ENCODE data around the gene ARMC2. TPM values are rescaled to one million over a fixed set of nuclear protein-coding genes. Genes with fewer than 3 reads are reported as not detected.

Gene ARMC2
- total RNA-seq, 2 experiments from 2014 or later = 12.2 to 13.6 TPM

GRCh38 chr6:108838101-108838717 is 10.0 kb upstream of the ARMC2 start:
- peak overlapping the region; percentile 55 for H3K27ac Mint-ChIP-seq
- H3K4me3 Mint-ChIP-seq = no peak overlapping the region
- H3K9me3 Mint-ChIP-seq = no peaks in the 10 kb centered on the region
- CTCF ChIA-PET = interaction anchor here (0.7 to 3.6 kb wide), 7 partner anchors 9 to 296 kb away, joined by 3 to 19 read pairs (median 4); partner anchors contain the start of gene ARMC2
- DNase-seq = no peak
- peaks cover 44% of the 10 kb centered on the region for H3K4me1 Mint-ChIP-seq
- POLR2A ChIA-PET = interaction anchor here (0.6 to 2.1 kb wide), 5 partner anchors 9 to 233 kb away, joined by 3 to 9 read pairs (median 4); partner anchors contain the start of gene ARMC2
- H3K36me3 Mint-ChIP-seq (ENCODE audit: low read depth) = no peaks in the 10 kb centered on the region
- H3K27me3 Mint-ChIP-seq = peaks cover 2% of the 10 kb centered on the region

- H3K27ac Mint-ChIP-seq = no peak overlapping the region
- peaks cover 44% of the 10 kb centered on the region for H3K4me1 Mint-ChIP-seq
- H3K27me3 Mint-ChIP-seq = peaks cover 2% of the 10 kb centered on the region
- H3K9me3 Mint-ChIP-seq = no peaks in the 10 kb centered on the region
- ChIA-PET CTCF (interaction anchor here (0.9 to 3.6 kb wide), 4 partner anchors 8 to 544 kb away, joined by 3 to 15 read pairs (median 3); partner anchors contain the start of gene ARMC2), POLR2A (interaction anchor here (0.7 to 1.1 kb wide), 3 partner anchors 9 to 297 kb away, joined by 3 read pairs; partner anchors contain the start of gene ARMC2)
- H3K36me3 Mint-ChIP-seq (ENCODE audit: low read depth) = no peaks in the 10 kb centered on the region
- H3K4me3 Mint-ChIP-seq = no peak overlapping the region
- no peak for DNase-seq
Observed at GRCh38 chr6:108839083-108839642, 9.1 kb upstream of the ARMC2 start.

- Mint-ChIP-seq H3K27ac (no peak overlapping the region), H3K36me3 (ENCODE audit: low read depth) (no peaks in the 10 kb centered on the region), H3K9me3 (no peaks in the 10 kb centered on the region), H3K4me1 (peaks cover 35% of the 10 kb centered on the region), H3K27me3 (no peaks in the 10 kb centered on the region), H3K4me3 (no peak overlapping the region)
- DNase-seq = no peak
- ChIA-PET CTCF (no interaction called here), POLR2A (no interaction called here)
Observed at GRCh38 chr6:108840919-108841318, 7.3 kb upstream of the ARMC2 start.

DNA sequence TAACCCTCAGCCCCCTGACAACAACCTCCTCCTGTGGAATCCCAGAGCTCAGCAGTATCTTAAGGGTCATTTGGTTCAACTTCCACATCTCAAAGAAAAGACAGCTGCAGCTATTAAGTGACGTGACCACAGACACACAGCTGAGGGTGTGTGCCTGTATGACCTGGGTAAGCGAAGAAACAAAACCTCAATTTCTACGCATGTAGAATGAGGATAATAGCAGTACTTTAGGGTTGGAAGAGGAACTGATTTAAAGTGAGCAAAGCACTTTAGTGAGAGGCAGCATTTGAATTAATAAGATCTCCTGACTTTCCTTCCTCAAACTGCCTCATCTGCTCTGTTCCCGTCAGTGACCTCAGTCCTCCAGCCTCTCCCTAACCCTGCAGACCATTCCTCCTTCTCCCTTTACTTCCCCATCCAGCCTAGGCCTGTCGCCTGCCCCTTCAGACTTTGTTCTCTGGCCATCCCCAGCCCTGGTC is 6.8 kb upstream of the ARMC2 start:
- Mint-ChIP-seq H3K4me3 (no peak overlapping the region), H3K27ac (no peak overlapping the region), H3K27me3 (no peaks in the 10 kb centered on the region), H3K9me3 (no peaks in the 10 kb centered on the region), H3K4me1 (peaks cover 30% of the 10 kb centered on the region), H3K36me3 (ENCODE audit: low read depth) (no peaks in the 10 kb centered on the region)
- CTCF ChIA-PET = no interaction called here
- no peak for DNase-seq
- POLR2A ChIA-PET = no interaction called here

DNA sequence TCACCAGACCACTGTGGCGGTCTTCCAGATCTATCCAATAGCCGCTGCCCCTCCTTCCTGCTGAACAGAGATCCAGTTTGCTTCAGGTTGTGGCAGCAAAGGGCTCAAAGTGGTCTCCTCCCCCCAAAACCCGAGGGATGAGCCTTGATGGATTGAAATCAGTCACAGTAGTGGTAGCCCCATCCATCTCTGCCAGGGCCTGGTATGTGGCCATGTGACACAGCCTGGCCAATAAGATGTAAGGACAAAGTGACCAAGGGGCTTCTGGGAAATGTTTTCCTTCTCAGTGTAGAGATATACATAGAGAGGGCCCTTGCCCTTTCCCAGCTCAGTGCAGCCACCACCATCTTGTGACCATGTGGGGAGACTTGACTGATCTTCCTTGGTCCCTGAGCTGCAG is 4.1 kb upstream of the ARMC2 start:
- DNase-seq = no peak
- Mint-ChIP-seq H3K4me3 (no peak overlapping the region), H3K4me1 (peaks cover 20% of the 10 kb centered on the region), H3K9me3 (no peaks in the 10 kb centered on the region), H3K27ac (no peak overlapping the region), H3K27me3 (no peaks in the 10 kb centered on the region), H3K36me3 (ENCODE audit: low read depth) (no peaks in the 10 kb centered on the region)
- ChIA-PET CTCF (interaction anchor here (1.1 kb wide), 1 partner anchor 31 kb away, joined by 4 read pairs; no protein-coding TSS in a partner anchor), POLR2A (interaction anchor here (1.1 to 1.6 kb wide), 2 partner anchors 46 to 251 kb away, joined by 3 to 4 read pairs; partner anchors contain the start of genes CEP57L1 and SESN1)

GRCh38 chr6:108845145-108845544 is 3.1 kb upstream of the ARMC2 start:
- no peaks in the 10 kb centered on the region for H3K9me3 Mint-ChIP-seq
- H3K27me3 Mint-ChIP-seq = no peaks in the 10 kb centered on the region
- no peak for DNase-seq
- POLR2A ChIA-PET = interaction anchor here (1.2 to 1.6 kb wide), 2 partner anchors 29 to 250 kb away, joined by 3 to 4 read pairs; partner anchors contain the start of genes CEP57L1 and SESN1
- CTCF ChIA-PET = interaction anchor here (0.7 to 2.2 kb wide), 4 partner anchors 12 to 48 kb away, joined by 3 to 10 read pairs (median 4); no protein-coding TSS in a partner anchor
- no peaks in the 10 kb centered on the region for H3K36me3 Mint-ChIP-seq (ENCODE audit: low read depth)
- no peak overlapping the region for H3K4me3 Mint-ChIP-seq
- no peak overlapping the region for H3K27ac Mint-ChIP-seq
- H3K4me1 Mint-ChIP-seq = peaks cover 22% of the 10 kb centered on the region

DNA sequence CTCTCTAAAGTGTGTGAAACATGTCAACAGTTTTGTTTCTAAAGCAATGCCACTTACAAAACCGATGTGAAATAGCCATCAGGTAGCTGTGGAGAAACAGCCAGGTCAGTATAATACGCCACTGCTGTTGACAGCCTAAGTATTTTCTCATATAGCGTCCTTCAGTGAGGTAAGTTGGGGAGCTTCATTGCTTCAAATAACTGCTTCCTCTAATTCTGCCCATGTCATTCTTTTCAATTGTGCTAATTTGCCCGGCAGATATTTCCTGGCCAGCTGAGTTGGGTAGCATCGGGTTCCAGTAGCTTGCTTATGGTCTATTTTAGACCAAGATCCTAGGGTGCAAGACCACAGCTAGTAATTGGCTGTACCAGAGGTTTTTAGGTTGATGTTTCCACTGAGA is 2.1 kb upstream of the ARMC2 start:
- H3K9me3 Mint-ChIP-seq = no peaks in the 10 kb centered on the region
- POLR2A ChIA-PET = interaction anchor here (1.1 to 1.2 kb wide), 3 partner anchors 11 to 95 kb away, joined by 3 read pairs; no protein-coding TSS in a partner anchor

DNA sequence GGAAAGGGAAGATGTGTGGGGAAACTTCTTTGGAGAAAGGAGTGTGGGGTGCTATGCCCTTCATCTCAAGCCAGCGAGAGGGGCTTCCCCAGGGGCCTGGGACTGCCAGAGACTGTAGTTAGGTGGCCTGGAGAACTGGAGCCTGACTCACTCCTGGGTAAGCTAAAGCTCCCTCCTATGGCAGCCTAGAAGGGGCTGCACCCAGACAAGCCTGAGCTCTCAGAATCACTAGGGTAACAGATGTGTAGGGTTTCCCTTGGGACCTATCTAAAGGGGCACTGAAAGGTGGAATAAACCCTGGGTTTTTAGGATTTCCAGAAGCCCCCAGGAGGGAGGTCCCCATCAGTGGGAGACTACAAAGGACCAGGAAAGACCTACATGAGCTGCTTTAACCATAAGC is 1.6 kb upstream of the ARMC2 start:
- Mint-ChIP-seq H3K36me3 (ENCODE audit: low read depth) (peaks cover 5% of the 10 kb centered on the region), H3K4me3 (no peak overlapping the region), H3K27ac (no peak overlapping the region), H3K27me3 (no peaks in the 10 kb centered on the region), H3K4me1 (peaks cover 34% of the 10 kb centered on the region), H3K9me3 (no peaks in the 10 kb centered on the region)
- no peak for DNase-seq
- CTCF ChIA-PET = interaction anchor here (0.7 to 2.2 kb wide), 6 partner anchors 9 to 227 kb away, joined by 3 to 15 read pairs (median 6); no protein-coding TSS in a partner anchor
- POLR2A ChIA-PET = interaction anchor here (1.1 to 1.8 kb wide), 4 partner anchors 9 to 95 kb away, joined by 3 to 9 read pairs (median 3); no protein-coding TSS in a partner anchor

More for the DNA sequence above, 2.1 kb upstream of the ARMC2 start:
- Mint-ChIP-seq H3K4me3 (no peak overlapping the region), H3K36me3 (ENCODE audit: low read depth) (peaks cover 3% of the 10 kb centered on the region), H3K27me3 (no peaks in the 10 kb centered on the region), H3K4me1 (peaks cover 31% of the 10 kb centered on the region), H3K27ac (no peak overlapping the region)
- CTCF ChIA-PET = interaction anchor here (0.9 to 2.2 kb wide), 4 partner anchors 11 to 227 kb away, joined by 3 to 10 read pairs (median 6); no protein-coding TSS in a partner anchor
- DNase-seq = no peak

- H3K4me3 Mint-ChIP-seq = peak overlapping the region; percentile 77
- ChIA-PET CTCF (interaction anchor here (0.8 to 2.2 kb wide), 14 partner anchors 10 to 306 kb away, joined by 3 to 15 read pairs (median 3); partner anchors contain the start of gene CEP57L1), POLR2A (interaction anchor here (0.7 to 2.4 kb wide), 23 partner anchors 9 to 552 kb away, joined by 3 to 20 read pairs (median 4); partner anchors contain the start of genes AFG1L, CD164, CEP57L1 and SESN1)
- H3K27me3 Mint-ChIP-seq = no peaks in the 10 kb centered on the region
- H3K9me3 Mint-ChIP-seq = no peaks in the 10 kb centered on the region
- peak overlapping the region; percentile 70 for H3K27ac Mint-ChIP-seq
- H3K36me3 Mint-ChIP-seq (ENCODE audit: low read depth) = peaks cover 5% of the 10 kb centered on the region
- no peak for DNase-seq
- peaks cover 34% of the 10 kb centered on the region for H3K4me1 Mint-ChIP-seq
Observed at GRCh38 chr6:108847738-108848115, 495 bp upstream of the ARMC2 start.

DNA sequence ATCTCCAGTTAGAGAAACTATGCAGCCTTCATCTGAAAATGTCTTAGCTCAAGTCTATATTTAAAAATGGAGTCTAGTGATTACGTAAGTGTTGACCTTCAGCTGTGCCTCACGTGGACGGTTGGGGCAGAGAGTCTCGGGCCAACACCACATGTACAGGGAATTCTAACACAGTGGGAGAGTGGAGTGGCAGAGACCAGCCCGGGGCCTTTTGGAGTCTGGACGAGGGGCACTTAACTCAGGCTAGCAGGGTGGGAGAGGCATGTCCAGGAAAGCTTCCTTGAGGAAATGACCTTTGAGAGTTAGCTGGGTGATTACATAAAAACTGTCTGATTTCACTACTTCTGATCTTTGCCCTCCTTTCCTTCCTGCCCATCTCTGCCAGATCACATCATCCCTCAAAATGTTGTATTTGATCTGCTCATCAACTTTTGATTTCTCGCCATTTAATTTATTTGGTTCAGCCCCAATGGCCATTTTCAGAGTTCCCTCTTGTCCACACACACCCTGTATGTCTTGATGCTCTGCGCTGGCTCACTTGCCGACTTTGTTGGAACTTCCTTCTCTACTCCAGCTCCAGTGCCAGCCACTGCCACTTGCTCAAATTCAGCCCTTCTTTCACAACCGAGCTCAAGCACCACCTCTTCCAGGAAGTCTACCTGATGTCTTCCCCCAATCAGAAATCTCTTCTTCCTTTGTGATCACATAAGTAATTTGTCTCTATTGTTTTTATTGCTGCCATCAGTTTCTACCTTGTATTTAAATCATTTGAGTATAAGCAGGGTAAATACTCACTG is 2.6 kb downstream of the ARMC2 start:
- POLR2A ChIA-PET = interaction anchor here (1.3 to 1.4 kb wide), 3 partner anchors 12 to 32 kb away, joined by 3 read pairs; no protein-coding TSS in a partner anchor
- Mint-ChIP-seq H3K27me3 (no peaks in the 10 kb centered on the region), H3K36me3 (ENCODE audit: low read depth) (peaks cover 27% of the 10 kb centered on the region), H3K4me3 (no peak overlapping the region), H3K4me1 (peaks cover 42% of the 10 kb centered on the region), H3K9me3 (no peaks in the 10 kb centered on the region), H3K27ac (no peak overlapping the region)
- no peak for DNase-seq
- CTCF ChIA-PET = no interaction called here

GRCh38 chr6:108851756-108852155 is 3.5 kb downstream of the ARMC2 start:
- POLR2A ChIA-PET = interaction anchor here (1.3 kb wide), 2 partner anchors 14 to 31 kb away, joined by 3 read pairs; no protein-coding TSS in a partner anchor

DNA sequence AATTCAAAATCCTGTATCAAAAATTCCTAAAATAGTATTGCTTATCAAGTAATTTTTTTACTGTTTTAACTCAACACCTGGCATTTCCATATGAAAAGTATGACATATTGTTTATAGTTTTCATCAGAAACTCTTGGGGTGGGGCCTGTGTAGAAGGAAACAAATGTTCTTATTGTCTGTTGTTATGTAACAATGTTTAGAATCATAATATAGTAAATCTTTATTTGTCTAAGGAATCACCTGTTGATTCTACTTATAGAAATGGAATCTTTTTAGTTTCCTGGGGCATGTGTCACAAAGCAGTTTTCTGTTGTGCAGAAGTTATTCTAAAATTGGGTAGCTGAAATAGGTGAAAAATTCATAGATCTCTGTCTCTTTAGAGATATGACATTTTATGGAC is 4.9 kb downstream of the ARMC2 start:
- Mint-ChIP-seq H3K9me3 (peaks cover 9% of the 10 kb centered on the region), H3K27ac (no peak overlapping the region), H3K27me3 (no peaks in the 10 kb centered on the region), H3K4me1 (peaks cover 32% of the 10 kb centered on the region), H3K4me3 (no peak overlapping the region), H3K36me3 (ENCODE audit: low read depth) (peaks cover 49% of the 10 kb centered on the region)
- ChIA-PET POLR2A (no interaction called here), CTCF (no interaction called here)
- DNase-seq = no peak

More at GRCh38 chr6:108851756-108852155, 3.5 kb downstream of the ARMC2 start:
- DNase-seq = no peak
- Mint-ChIP-seq H3K4me1 (peaks cover 42% of the 10 kb centered on the region), H3K27me3 (no peaks in the 10 kb centered on the region), H3K4me3 (no peak overlapping the region), H3K36me3 (ENCODE audit: low read depth) (peaks cover 36% of the 10 kb centered on the region), H3K9me3 (peaks cover 1% of the 10 kb centered on the region), H3K27ac (no peak overlapping the region)
- CTCF ChIA-PET = interaction anchor here (0.8 kb wide), 1 partner anchor 14 kb away, joined by 3 read pairs; no protein-coding TSS in a partner anchor

Measured in activated CD4-positive, alpha-beta memory T cell treated with anti-CD3 and anti-CD28 coated beads, Interleukin-2, amount 10 ng/mL, durations not matched to agents 7 days and 5 days (primary cell).